H1 (cell line): ENCODE measurements around the gene CLCA1. TPM values are rescaled to one million over a fixed set of nuclear protein-coding genes. Genes with fewer than 3 reads are reported as not detected.

Source experiments
- CTCF ChIA-PET: fragments of 300-600 bp; sonication (Branson Sonifier 250); formaldehyde crosslinking; loops from one replicate; lab custom pipeline; 2021; ENCODE audit not compliant: partially characterized antibody; lab: Charles Lee
- POLR2A ChIA-PET: fragments of 300-600 bp; sonication (Branson Sonifier 250); formaldehyde crosslinking; loops from one replicate; lab custom pipeline; 2021; ENCODE audit warnings: inconsistent platforms; ENCODE audit not compliant: partially characterized antibody; lab: Charles Lee
- DNase-seq, 2 experiments: peaks; one replicate each; pipeline versions ENCODE4 v3.0.0 to v3.0.0-alpha.2; 2010 to 2022; ENCODE audit warnings: low spot score in 2 of 2, low read depth in 1 of 2, mixed read lengths in 1 of 2
- FAIRE-seq: peaks from 2 replicates; lab custom pipeline; 2011; peaks lifted over from hg19 to GRCh38; lab: Jason Lieb, UNC
- H2AFZ ChIP-seq: 2 replicates; pipeline ENCODE4 v1.8.1; 2012; ENCODE audit warnings: low read length, inconsistent platforms
- H2AK5ac ChIP-seq: 2 replicates; pipeline ENCODE4 v1.6.1; 2013; ENCODE audit warnings: low read depth, low read length
- H2BK120ac ChIP-seq: replicated peaks from 2 replicates; pipeline ENCODE3; 2013; ENCODE audit warnings: low read depth, low read length, inconsistent platforms
- H2BK12ac ChIP-seq: 2 replicates; pipeline ENCODE4 v1.6.1; 2013; ENCODE audit warnings: low read depth, low read length
- H2BK15ac ChIP-seq: 2 replicates; pipeline ENCODE4 v1.6.1; 2013; ENCODE audit warnings: low read length
- H2BK20ac ChIP-seq: 2 replicates; pipeline ENCODE4 v1.6.1; 2013; ENCODE audit warnings: low read length
- H2BK5ac ChIP-seq: 2 replicates; pipeline ENCODE4 v1.6.1; 2013; ENCODE audit warnings: low read depth, low read length
- H3K14ac ChIP-seq: 2 replicates; pipeline ENCODE4 v1.6.1; 2013; ENCODE audit warnings: inconsistent platforms; ENCODE audit not compliant: insufficient read length
- H3K18ac ChIP-seq: 2 replicates; pipeline ENCODE4 v1.6.1; 2013; ENCODE audit warnings: low read length; ENCODE audit errors: extremely low read depth
- H3K23ac ChIP-seq: 2 replicates; pipeline ENCODE4 v1.6.1; 2013; ENCODE audit warnings: inconsistent platforms; ENCODE audit not compliant: insufficient read length
- H3K23me2 ChIP-seq: 2 replicates; pipeline ENCODE4 v1.6.1; 2013; ENCODE audit warnings: low read depth, low read length
- H3K27ac ChIP-seq: 2 replicates; pipeline ENCODE4 v1.6.1; 2011; ENCODE audit warnings: low read depth, low read length, inconsistent platforms
- H3K27me3 ChIP-seq, 4 experiments: replicated peaks in 1 of 4; 1 replicate in 1 of 4; 2 replicates in 3 of 4; pipeline versions ENCODE4 v1.6.1 to v1.8.1; 2011 to 2013; ENCODE audit warnings: low read length in 3 of 4, mild to moderate bottlenecking in 3 of 4, inconsistent platforms in 2 of 4, mixed read lengths in 2 of 4, moderate library complexity in 1 of 4; ENCODE audit not compliant: control insufficient read depth in 3 of 4, insufficient read depth in 3 of 4; ENCODE audit errors: extremely low read depth in 1 of 4
- H3K36me3 ChIP-seq, 4 experiments: 2 replicates each; pipeline versions ENCODE4 v1.6.1 to v1.8.1; 2011 to 2013; ENCODE audit warnings: mild to moderate bottlenecking in 4 of 4, low read length in 3 of 4, moderate library complexity in 2 of 4, control low read depth in 1 of 4, inconsistent platforms in 1 of 4; ENCODE audit not compliant: insufficient read depth in 4 of 4, control insufficient read depth in 2 of 4
- H3K4ac ChIP-seq: replicated peaks from 2 replicates; pipeline ENCODE3; 2013; ENCODE audit warnings: low read length, low read depth, mixed read lengths, inconsistent platforms; ENCODE audit not compliant: insufficient read length
- H3K4me1 ChIP-seq, 4 experiments: replicated peaks in 1 of 4; 1 replicate in 1 of 4; 2 replicates in 3 of 4; pipeline versions ENCODE4 v1.6.1 to v1.8.1; 2011 to 2013; ENCODE audit warnings: low read length in 3 of 4, inconsistent platforms in 2 of 4, mixed read lengths in 1 of 4; ENCODE audit not compliant: insufficient read depth in 4 of 4, control insufficient read depth in 3 of 4
- H3K4me2 ChIP-seq, 2 experiments: 2 replicates each; pipeline versions ENCODE4 v1.6.1 to v1.8.1; 2011 to 2013; ENCODE audit warnings: low read depth in 2 of 2, low read length in 2 of 2, control low read depth in 1 of 2, inconsistent platforms in 1 of 2, mild to moderate bottlenecking in 1 of 2; ENCODE audit not compliant: insufficient read depth in 1 of 2
- H3K4me3 ChIP-seq, 4 experiments: fragments of 200-600, 300-600 bp in 1 of 4; sonication (generic), shearing (Covaris generic), sonication (Bioruptor Twin) in 1 of 4; 2 replicates each; pipeline versions ENCODE4 v1.5.1 to v1.8.1; 2011 to 2016; ENCODE audit warnings: low read length in 4 of 4, low read depth in 3 of 4, control low read depth in 2 of 4, inconsistent platforms in 2 of 4, mild to moderate bottlenecking in 2 of 4, mixed read lengths in 1 of 4, moderate library complexity in 1 of 4; ENCODE audit not compliant: insufficient read depth in 2 of 4; ENCODE audit errors: extremely low read depth in 1 of 4
- H3K56ac ChIP-seq: replicated peaks from 2 replicates; pipeline ENCODE3; 2013; ENCODE audit warnings: low read depth, mild to moderate bottlenecking, mixed read lengths, low read length, inconsistent platforms; ENCODE audit not compliant: insufficient read length
- H3K79me1 ChIP-seq: 2 replicates; pipeline ENCODE4 v1.6.1; 2013; ENCODE audit warnings: low read depth, low read length, control low read depth
- H3K79me2 ChIP-seq, 2 experiments: 2 replicates each; pipeline versions ENCODE4 v1.6.1 to v1.8.1; 2012 to 2013; ENCODE audit warnings: low read length in 2 of 2, mild to moderate bottlenecking in 2 of 2, inconsistent platforms in 1 of 2; ENCODE audit not compliant: insufficient read depth in 2 of 2, control insufficient read depth in 1 of 2
- H3K9ac ChIP-seq, 4 experiments: replicated peaks in 1 of 4; 1 replicate in 1 of 4; 2 replicates in 3 of 4; pipeline versions ENCODE4 v1.6.1 to v1.8.1; 2011 to 2013; ENCODE audit warnings: low read depth in 3 of 4, low read length in 3 of 4, control low read depth in 2 of 4, mild to moderate bottlenecking in 2 of 4, moderate library complexity in 2 of 4, inconsistent platforms in 1 of 4; ENCODE audit errors: extremely low read depth in 1 of 4
- H3K9me3 ChIP-seq, 2 experiments: 2 replicates each; pipeline versions ENCODE4 v1.6.1 to v1.8.1; 2012 to 2013; ENCODE audit warnings: mild to moderate bottlenecking in 2 of 2, moderate library complexity in 2 of 2, control low read depth in 1 of 2, inconsistent platforms in 1 of 2, low read depth in 1 of 2, low read length in 1 of 2, mixed read lengths in 1 of 2; ENCODE audit not compliant: insufficient read depth in 2 of 2
- H4K20me1 ChIP-seq, 2 experiments: replicated peaks in 1 of 2; 2 replicates each; pipeline versions ENCODE3 to v1.8.1; 2011 to 2013; ENCODE audit warnings: inconsistent platforms in 2 of 2, low read length in 2 of 2, mild to moderate bottlenecking in 1 of 2; ENCODE audit not compliant: insufficient read depth in 2 of 2, control insufficient read depth in 1 of 2
- H4K5ac ChIP-seq: 2 replicates; pipeline ENCODE4 v1.6.1; 2013; ENCODE audit warnings: low read length, low read depth, mixed read lengths, inconsistent platforms; ENCODE audit not compliant: insufficient read length
- H4K8ac ChIP-seq: 2 replicates; pipeline ENCODE4 v1.8.0; 2013; ENCODE audit warnings: mild to moderate bottlenecking, moderate library complexity, low read length, inconsistent platforms; ENCODE audit not compliant: insufficient read depth; ENCODE audit errors: extremely low read depth
- H4K91ac ChIP-seq: replicated peaks from 2 replicates; pipeline ENCODE3; 2013; ENCODE audit warnings: low read length, mixed read lengths, inconsistent platforms; ENCODE audit not compliant: insufficient read length
- BACH1 ChIP-seq: IDR thresholded peaks from 2 replicates; pipeline ENCODE4 v1.6.1; 2012; ENCODE audit warnings: low read length, improper control_type of control experiment
- CHD1 ChIP-seq: IDR thresholded peaks from 2 replicates; pipeline ENCODE4 v1.6.1; 2012; ENCODE audit warnings: low read depth, low read length, improper control_type of control experiment
- CTBP2 ChIP-seq: IDR thresholded peaks from 2 replicates; pipeline ENCODE4 v1.7.0; 2011; ENCODE audit warnings: borderline replicate concordance, mild to moderate bottlenecking, moderate library complexity, mixed read lengths, low read length; ENCODE audit not compliant: insufficient read depth, insufficient read length
- FOSL1 ChIP-seq: IDR thresholded peaks from 2 replicates; pipeline ENCODE4 v1.6.1; 2011; ENCODE audit warnings: mild to moderate bottlenecking, low read depth, low read length, moderate library complexity; ENCODE audit not compliant: insufficient read depth
- GTF2F1 ChIP-seq: IDR thresholded peaks from 2 replicates; pipeline ENCODE4 v1.6.1; 2012; ENCODE audit warnings: low read depth, low read length, improper control_type of control experiment, borderline replicate concordance
- HDAC6 ChIP-seq: IDR thresholded peaks from one replicate; pipeline ENCODE4 v1.7.1; 2012; ENCODE audit warnings: low read depth, mild to moderate bottlenecking, inconsistent platforms, low read length, moderate library complexity
- KDM1A ChIP-seq: fragments of 200-600, 300-600 bp; sonication (generic); IDR thresholded peaks from 2 replicates; pipeline ENCODE4 v1.7.1; 2016; ENCODE audit warnings: mild to moderate bottlenecking, low read length, borderline replicate concordance
- MAX ChIP-seq: IDR thresholded peaks from 2 replicates; pipeline ENCODE4 v1.6.1; 2012; ENCODE audit warnings: inconsistent platforms
- RNF2 ChIP-seq: fragments of 200-900, 300-1000 bp; sonication (generic); IDR thresholded peaks from 2 replicates; pipeline ENCODE4 v1.7.1; 2016; ENCODE audit warnings: borderline replicate concordance, low read depth, mild to moderate bottlenecking, antibody characterized with exemption, low read length; ENCODE audit not compliant: poor library complexity, severe bottlenecking; ENCODE audit errors: missing control alignments
- SIN3A ChIP-seq, 2 experiments: IDR thresholded peaks in 1 of 2; conservative IDR thresholded peaks in 1 of 2; 2 replicates each; pipeline ENCODE4 v1.6.1; 2011 to 2012; ENCODE audit warnings: low read length in 2 of 2, improper control_type of control experiment in 1 of 2, low read depth in 1 of 2, mild to moderate bottlenecking in 1 of 2
- SIRT6 ChIP-seq: IDR thresholded peaks from one replicate; pipeline ENCODE4 v1.7.1; 2012; ENCODE audit warnings: low read length, inconsistent platforms
- SRF ChIP-seq: IDR thresholded peaks from 2 replicates; pipeline ENCODE4 v1.6.1; 2011; ENCODE audit warnings: mild to moderate bottlenecking, low read depth, low read length, moderate library complexity
- TEAD4 ChIP-seq: IDR thresholded peaks from 2 replicates; pipeline ENCODE4 v1.6.1; 2012; ENCODE audit warnings: low read depth, low read length, inconsistent platforms, mixed read lengths
- WGBS, 2 experiments: shearing (Covaris generic) in 1 of 2; methylation state at CpG; one replicate each; pipeline versions ENCODE4 v1.1.6 to v1.1.7; 2013 to 2015; ENCODE audit warnings: low lambda C conversion rate in 2 of 2, mixed read lengths in 2 of 2, inconsistent platforms in 1 of 2, low coverage in 1 of 2, missing lambda C conversion rate in 1 of 2; ENCODE audit not compliant: insufficient replicate concordance in 2 of 2, insufficient coverage in 1 of 2, insufficient read length in 1 of 2; ENCODE audit errors: extremely low coverage in 1 of 2, missing lambda C conversion rate in 1 of 2; 5-methylcytosine and 5-hydroxymethylcytosine counted together
- polyA plus RNA-seq, 7 experiments: library from polyadenylated mRNA; depleted of rRNA in 3 of 7; stranded (reverse) in 5 of 7; unstranded in 2 of 7; fragments of >200 nt in 5 of 7; fragments of 200-250 nt in 2 of 7; gene quantifications; 1 replicate in 5 of 7; 2 replicates in 1 of 7; 4 replicates in 1 of 7; pipeline versions ENCODE4 v1.2.1 to v1.2.3, GENCODE V29; 2011 to 2013; ENCODE audit warnings: missing spikeins in 2 of 7, mixed read lengths in 2 of 7
- total RNA-seq: library from RNA; stranded (reverse); fragmentation: NEBNext Ultra II Directional; extraction: Animal tissue kit (Norgen Biotek cat#: 25700); gene quantifications from 2 replicates; pipeline ENCODE4 v1.2.1, GENCODE V29; 2021

The CLCA1 gene
- total and polyA plus RNA-seq, 2 of the 8 experiments (the other 6 are each of a cell fraction or from before 2014, with no cell fraction given): not detected

DNA sequence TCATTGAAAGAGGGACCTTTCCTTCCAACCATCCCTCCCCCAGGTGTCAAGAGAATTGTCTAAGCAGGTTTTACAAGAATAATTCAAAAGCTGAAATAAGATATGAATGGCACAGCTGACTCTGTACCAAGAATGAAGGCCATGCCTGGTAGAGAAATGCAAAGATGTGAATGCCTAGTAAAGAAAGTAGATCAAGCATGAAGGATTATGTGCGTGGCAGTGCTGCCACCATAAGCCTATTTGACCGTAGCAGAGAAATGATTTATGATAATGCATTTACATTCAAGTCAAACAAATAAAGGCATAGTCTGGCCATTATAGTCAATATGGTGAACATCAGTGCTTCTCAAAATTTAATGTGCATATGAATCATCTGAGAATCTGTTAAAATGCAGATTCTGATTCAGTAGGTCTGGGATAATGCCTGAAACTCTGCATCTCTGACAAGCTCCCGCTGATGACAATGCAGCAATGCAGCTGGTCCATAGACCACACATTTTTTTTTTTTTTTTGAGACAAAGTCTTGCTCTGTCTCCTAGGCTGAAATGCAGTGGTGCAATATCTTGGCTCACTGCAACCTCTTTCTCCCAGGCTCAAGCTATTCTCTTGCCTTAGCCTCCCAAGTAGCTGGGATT is 61.6 kb downstream of the CLCA1 start:
- no peaks in the 10 kb centered on the region for H3K9me3 ChIP-seq
- 84% methylated on average over 3 of the region's 3 CpGs; no CpG with 5 or more reads in 1 of the 2 experiments for WGBS, 2 experiments
- H2AFZ ChIP-seq: no peak overlapping the region
- H3K9ac ChIP-seq: no peak overlapping the region
- H2BK5ac ChIP-seq: no peak overlapping the region
- H3K4me1 ChIP-seq: no peaks in the 10 kb centered on the region
- H3K79me1 ChIP-seq: no peaks in the 10 kb centered on the region
- CTCF ChIA-PET: interaction anchor here (1.7 kb wide), 1 partner anchor 14 kb away, joined by 6 read pairs; no protein-coding TSS in a partner anchor
- H3K36me3 ChIP-seq: no peaks in the 10 kb centered on the region
- no peak overlapping the region for H4K8ac ChIP-seq
- H3K4me3 ChIP-seq: no peak overlapping the region
- no peak overlapping the region for H2BK120ac ChIP-seq
- no peak overlapping the region for H2BK20ac ChIP-seq
- no peaks in the 10 kb centered on the region for H3K79me2 ChIP-seq
- no peak overlapping the region for H2BK12ac ChIP-seq
- H3K56ac ChIP-seq: no peak overlapping the region
- no peaks in the 10 kb centered on the region for H4K20me1 ChIP-seq
- no peak overlapping the region for H3K23ac ChIP-seq
- no peak overlapping the region for H2BK15ac ChIP-seq
- H3K4ac ChIP-seq: no peak overlapping the region
- H3K14ac ChIP-seq: no peak overlapping the region
- no peak for FAIRE-seq
- no peak overlapping the region for H4K91ac ChIP-seq
- no peak overlapping the region for H3K18ac ChIP-seq
- no peak overlapping the region for H3K4me2 ChIP-seq
- H3K27me3 ChIP-seq: no peaks in the 10 kb centered on the region
- no peak overlapping the region for H3K27ac ChIP-seq
- no peak for DNase-seq
- no peak overlapping the region for H4K5ac ChIP-seq
- no peak overlapping the region for H2AK5ac ChIP-seq
- POLR2A ChIA-PET: no interaction called here
- no peaks in the 10 kb centered on the region for H3K23me2 ChIP-seq
- no peak for TF ChIP-seq MAX
- no peak for TF ChIP-seq KDM1A
- TF ChIP-seq TEAD4: no peak
- no peak for TF ChIP-seq SIN3A (conservative IDR thresholded peaks at IDR 0.05 in 1 of 2, IDR thresholded peaks at IDR 0.05 in 1 of 2; ENCODE audit: low read depth in 1 of 2, low read length in 2 of 2)
- TF ChIP-seq RNF2: no peak
- TF ChIP-seq CHD1: no peak
- no peak for TF ChIP-seq GTF2F1
- TF ChIP-seq CTBP2: no peak
- no peak for TF ChIP-seq HDAC6
- TF ChIP-seq FOSL1: no peak
- no peak for TF ChIP-seq BACH1
- TF ChIP-seq SRF: no peak
- TF ChIP-seq SIRT6: no peak
